Measurements from ENCODE around the gene PROC. TPM values are rescaled to one million over a fixed set of nuclear protein-coding genes. Genes with fewer than 3 reads are reported as not detected.

Gene PROC
- total RNA-seq, 1 donor from 2014 or later, result not detected

DNA sequence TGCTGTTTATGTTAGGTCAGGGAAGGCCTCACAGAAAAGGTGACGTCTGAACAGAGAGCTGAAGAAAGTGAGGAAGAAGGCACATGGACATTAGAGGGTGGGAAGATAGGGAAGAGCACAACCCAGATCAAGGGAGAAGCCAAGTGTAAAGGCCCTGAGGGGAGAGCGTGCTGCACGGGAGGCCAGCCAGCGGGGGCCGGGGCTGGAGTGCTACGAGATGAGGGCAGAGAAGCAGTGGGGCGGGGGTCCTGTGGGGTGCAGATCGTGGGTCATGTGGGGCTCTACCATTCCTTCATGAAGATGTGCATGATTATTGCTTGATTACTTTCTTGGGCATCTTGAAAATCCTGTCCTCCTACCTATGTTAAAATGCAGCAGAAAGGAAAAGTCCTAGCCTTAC is 50.8 kb downstream of the PROC start:
- no peak overlapping the region for H3K27ac ChIP-seq
- no peaks in the 10 kb centered on the region for H3K9me3 ChIP-seq
- no peaks in the 10 kb centered on the region for H3K4me1 ChIP-seq
- TF ChIP-seq, protein P1, sequence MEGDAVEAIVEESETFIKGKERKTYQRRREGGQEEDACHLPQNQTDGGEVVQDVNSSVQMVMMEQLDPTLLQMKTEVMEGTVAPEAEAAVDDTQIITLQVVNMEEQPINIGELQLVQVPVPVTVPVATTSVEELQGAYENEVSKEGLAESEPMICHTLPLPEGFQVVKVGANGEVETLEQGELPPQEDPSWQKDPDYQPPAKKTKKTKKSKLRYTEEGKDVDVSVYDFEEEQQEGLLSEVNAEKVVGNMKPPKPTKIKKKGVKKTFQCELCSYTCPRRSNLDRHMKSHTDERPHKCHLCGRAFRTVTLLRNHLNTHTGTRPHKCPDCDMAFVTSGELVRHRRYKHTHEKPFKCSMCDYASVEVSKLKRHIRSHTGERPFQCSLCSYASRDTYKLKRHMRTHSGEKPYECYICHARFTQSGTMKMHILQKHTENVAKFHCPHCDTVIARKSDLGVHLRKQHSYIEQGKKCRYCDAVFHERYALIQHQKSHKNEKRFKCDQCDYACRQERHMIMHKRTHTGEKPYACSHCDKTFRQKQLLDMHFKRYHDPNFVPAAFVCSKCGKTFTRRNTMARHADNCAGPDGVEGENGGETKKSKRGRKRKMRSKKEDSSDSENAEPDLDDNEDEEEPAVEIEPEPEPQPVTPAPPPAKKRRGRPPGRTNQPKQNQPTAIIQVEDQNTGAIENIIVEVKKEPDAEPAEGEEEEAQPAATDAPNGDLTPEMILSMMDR (IDR thresholded peaks at IDR 0.05), result no peak
- no peak for TF ChIP-seq POLR2AphosphoS5 (IDR thresholded peaks at IDR 0.05; ENCODE audit: insufficient read depth in 1 of 2, low read depth in 1 of 2)
- no peak for TF ChIP-seq POLR2A (IDR thresholded peaks at IDR 0.05)
- DNase-seq (ENCODE audit: extremely low spot score in 2 of 2), result no peak
- peaks cover 0 to 12% of the 10 kb centered on the region in 2 donors for H3K36me3 ChIP-seq
- intact Hi-C loops (cut with DNase I), result no loop called here
- H3K27me3 ChIP-seq, result no peaks in the 10 kb centered on the region
- no peak overlapping the region for H3K4me3 ChIP-seq

- Histone ChIP-seq H3K36me3 (peaks cover 0 to 12% of the 10 kb centered on the region in 2 donors), H3K27me3 (no peaks in the 10 kb centered on the region), H3K27ac (no peak overlapping the region), H3K4me1 (no peaks in the 10 kb centered on the region), H3K9me3 (no peaks in the 10 kb centered on the region), H3K4me3 (no peak overlapping the region)
- no peak for DNase-seq (ENCODE audit: extremely low spot score in 2 of 2)
- intact Hi-C loops (cut with DNase I), result no loop called here
- TF ChIP-seq, protein P1 (IDR thresholded peaks at IDR 0.05), result no peak
- no peak for TF ChIP-seq POLR2A (IDR thresholded peaks at IDR 0.05)
- TF ChIP-seq POLR2AphosphoS5 (IDR thresholded peaks at IDR 0.05; ENCODE audit: insufficient read depth in 1 of 2, low read depth in 1 of 2), result no peak
Observed at GRCh38 chr2:127469974-127470373, 51.7 kb downstream of the PROC start.

DNA sequence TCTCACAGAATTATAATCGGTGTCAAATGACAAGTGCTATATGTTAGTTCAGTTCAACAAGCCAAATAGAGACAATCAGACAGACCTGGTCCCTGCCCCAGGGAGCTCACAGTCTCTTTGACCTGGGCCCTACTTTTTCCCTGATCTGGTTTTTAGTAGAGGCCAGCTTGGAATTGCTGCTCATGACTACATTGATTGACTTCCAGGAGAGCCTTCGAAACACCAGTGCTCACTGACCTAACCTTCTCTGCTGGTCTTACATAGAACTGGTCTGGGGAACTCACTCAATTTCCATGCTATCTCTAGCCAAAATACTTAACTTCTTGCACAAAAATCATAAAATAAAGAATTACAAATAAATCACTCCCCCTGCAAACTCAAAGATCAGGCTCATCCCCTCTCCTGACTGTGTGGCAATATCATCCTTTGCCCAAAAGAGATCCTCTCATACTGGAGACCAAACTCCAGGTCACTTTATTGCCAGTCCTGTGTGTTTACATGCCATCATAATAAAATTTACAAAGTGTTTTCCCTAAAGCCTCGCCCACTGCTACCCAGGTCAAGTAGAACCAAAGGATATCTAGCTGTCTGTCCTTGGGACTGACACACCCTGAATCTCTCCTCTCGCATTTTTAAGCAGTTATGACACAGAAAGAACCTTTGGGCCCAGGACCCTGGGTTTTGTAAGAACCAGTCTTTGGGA is 53.2 kb downstream of the PROC start:
- intact Hi-C loops (cut with DNase I), result no loop called here
- Histone ChIP-seq H3K4me3 (no peak overlapping the region), H3K36me3 (peaks cover 0 to 12% of the 10 kb centered on the region in 2 donors), H3K27me3 (no peaks in the 10 kb centered on the region), H3K27ac (no peak overlapping the region), H3K9me3 (no peaks in the 10 kb centered on the region), H3K4me1 (no peaks in the 10 kb centered on the region)
- TF ChIP-seq, protein P1 (IDR thresholded peaks at IDR 0.05), result no peak
- no peak for TF ChIP-seq POLR2A (IDR thresholded peaks at IDR 0.05)
- no peak for TF ChIP-seq POLR2AphosphoS5 (IDR thresholded peaks at IDR 0.05; ENCODE audit: insufficient read depth in 1 of 2, low read depth in 1 of 2)
- no peak for DNase-seq (ENCODE audit: extremely low spot score in 2 of 2)

GRCh38 chr2:127472268-127472667 is 54.0 kb downstream of the PROC start:
- intact Hi-C loops (cut with DNase I), result no loop called here
- no peak for DNase-seq (ENCODE audit: extremely low spot score in 2 of 2)
- TF ChIP-seq POLR2A (IDR thresholded peaks at IDR 0.05) (no peak), POLR2AphosphoS5 (IDR thresholded peaks at IDR 0.05; ENCODE audit: insufficient read depth in 1 of 2, low read depth in 1 of 2) (no peak)
- TF ChIP-seq, protein P1 (IDR thresholded peaks at IDR 0.05), result no peak
- Histone ChIP-seq H3K27ac (no peak overlapping the region), H3K36me3 (peaks cover 0 to 12% of the 10 kb centered on the region in 2 donors), H3K4me3 (no peak overlapping the region), H3K9me3 (no peaks in the 10 kb centered on the region), H3K4me1 (no peaks in the 10 kb centered on the region), H3K27me3 (no peaks in the 10 kb centered on the region)

- Histone ChIP-seq H3K9me3 (no peaks in the 10 kb centered on the region), H3K36me3 (peaks cover 0 to 9% of the 10 kb centered on the region in 2 donors), H3K27ac (no peak overlapping the region), H3K27me3 (no peaks in the 10 kb centered on the region), H3K4me1 (no peaks in the 10 kb centered on the region), H3K4me3 (no peak overlapping the region)
- intact Hi-C loops (cut with DNase I), result loop anchor here (5.0 kb wide), 1 partner anchor 153 kb away; no protein-coding TSS in a partner anchor
- TF ChIP-seq POLR2A (IDR thresholded peaks at IDR 0.05), result no peak
- DNase-seq (ENCODE audit: extremely low spot score in 2 of 2), result no peak
Observed at GRCh38 chr2:127475788-127476187, 57.6 kb downstream of the PROC start.

Small RNAs within 50 kb of the gene (microRNA-seq; reads per million reads assigned to microRNA genes)
- not detected for gene MIR4783 (ENCODE audit: borderline number of aligned reads, borderline replicate concordance)

Small RNAs within 50 kb of the gene (small RNA-seq; reads per million reads assigned to genes)
- gene MIR4783 (not detected), gene RNU4-48P (not detected)

Other genes with a start within 250 kb of the PROC start
- gene CYP27C1, start 198.1 kb upstream of the PROC start, total RNA-seq, result 3.2 TPM
- 68.3 TPM for gene ERCC3, start 124.3 kb upstream of the PROC start, total RNA-seq
- 36.6 TPM for gene MAP3K2, start 30.5 kb upstream of the PROC start, total RNA-seq
- 40.8 TPM for gene IWS1, start 108.1 kb downstream of the PROC start, total RNA-seq
- not detected for gene MYO7B, start 117.3 kb downstream of the PROC start, total RNA-seq
- gene GPR17, start 227.7 kb downstream of the PROC start, total RNA-seq, result not detected

Data from vagina (tissue), 2 donors.